GM12875 (cell line): ENCODE measurements around the gene LCORL.

Source experiments
- H3K4me3 ChIP-seq: one replicate; pipeline ENCODE4 v1.5.1; 2011; ENCODE audit warnings: low read depth, low read length, control low read depth
- CTCF ChIP-seq: IDR thresholded peaks from 2 replicates; pipeline ENCODE4 v1.5.1; 2011; ENCODE audit warnings: low read depth, mild to moderate bottlenecking, control low read depth, inconsistent platforms, low read length, moderate library complexity, borderline replicate concordance; ENCODE audit not compliant: insufficient read depth

Gene LCORL

GRCh38 chr4:17812801-17813200, 208.8 kb downstream of the LCORL start:
- no peak for TF ChIP-seq CTCF
- peak overlapping the region; percentile 6 for H3K4me3 ChIP-seq

- no peak for TF ChIP-seq CTCF
Measured at GRCh38 chr4:17812125-17812524, 209.4 kb downstream of the LCORL start.

GRCh38 chr4:17811078-17811603, 210.4 kb downstream of the LCORL start:
- no peak for TF ChIP-seq CTCF
- peak overlapping the region; percentile 95 for H3K4me3 ChIP-seq

More at GRCh38 chr4:17812125-17812524, 209.4 kb downstream of the LCORL start:
- H3K4me3 ChIP-seq = peak overlapping the region; percentile 95

GRCh38 chr4:17810260-17811077, 211.1 kb downstream of the LCORL start, which contains the start of the genes DCAF16 and NCAPG:
TSS of gene DCAF16 (minus strand) at chr4:17810757. CDS start at chr4:17804141, 6,616 bp downstream.
TSS of gene NCAPG (plus strand) at chr4:17810979. CDS start at chr4:17811078, 99 bp downstream.
- peak within 1 kb of the TSS; percentile 95 for H3K4me3 ChIP-seq
- TF ChIP-seq CTCF = no peak

- TF ChIP-seq CTCF = no peak
- H3K4me3 ChIP-seq = peak overlapping the region; percentile 95
Measured at GRCh38 chr4:17809667-17810066, 211.9 kb downstream of the LCORL start.

- TF ChIP-seq CTCF = no peak
- no peak overlapping the region for H3K4me3 ChIP-seq
Measured at GRCh38 chr4:17807446-17807845, 214.1 kb downstream of the LCORL start.
